ENCODE measurements around the gene GRID2.

GRCh38 chr4:93688978-93689377 lies 1385.2 kb downstream of the GRID2 start:
- TF ChIP-seq CTCF (conservative IDR thresholded peaks at IDR 0.05 in 1 of 2, IDR thresholded peaks at IDR 0.05 in 1 of 2; ENCODE audit: low read depth in 1 of 2, low read length in 2 of 2) (no peak), EZH2 (IDR thresholded peaks at IDR 0.05; ENCODE audit: low read length, missing control alignments) (no peak)

Data from fibroblast of lung (primary cell).